B cell (primary cell): ENCODE measurements around the gene HHIPL2.

Source experiments
- CTCF ChIP-seq: fragments of 200-600 bp; IDR thresholded peaks from one replicate; pipeline ENCODE4 v1.8.0; 2022; ENCODE audit warnings: antibody characterized with exemption, mild to moderate bottlenecking
- EZH2 ChIP-seq: IDR thresholded peaks from 2 replicates; pipeline ENCODE4 v1.6.1; 2012; ENCODE audit warnings: borderline replicate concordance, low read depth, mild to moderate bottlenecking, moderate library complexity, low read length; ENCODE audit not compliant: insufficient read depth, poor library complexity, severe bottlenecking

- TF ChIP-seq CTCF (no peak), EZH2 (no peak)
Measured at GRCh38 chr1:222522105-222522915, 25.6 kb downstream of the HHIPL2 start.
